CD4-positive, alpha-beta T cell (primary cell): ENCODE data around the gene CEP104. TPM values are rescaled to one million over a fixed set of nuclear protein-coding genes. Genes with fewer than 3 reads are reported as not detected.

Experiments
- ATAC-seq: fragments of 200-7000 bp; cut with Tn5 transposase; one replicate; pipeline ENCODE4 v1.10.0; 2022; ENCODE audit warnings: mild to moderate bottlenecking; ENCODE audit not compliant: poor library complexity
- CTCF ChIA-PET: fragments of 350-600 bp; sonication (Branson Sonifier 250); formaldehyde crosslinking; loops from one replicate; lab custom pipeline; 2021; ENCODE audit warnings: antibody characterized with exemption, inconsistent platforms; lab: Charles Lee
- POLR2A ChIA-PET: fragments of 350-600 bp; sonication (Branson Sonifier 250); formaldehyde crosslinking; loops from one replicate; lab custom pipeline; 2021; ENCODE audit warnings: antibody characterized with exemption, inconsistent platforms; lab: Charles Lee
- DNase-seq, 14 experiments: peaks; one replicate each; pipeline ENCODE4 v3.0.0-alpha.2; 2013 to 2020; ENCODE audit warnings: mixed read lengths in 2 of 14
- H3K27ac ChIP-seq, 2 donors: one replicate each; pipeline versions ENCODE4 v1.5.1 to v1.7.0; 2013; ENCODE audit warnings: low read length in 2 of 2, low read depth in 1 of 2, mild to moderate bottlenecking in 1 of 2
- H3K27me3 ChIP-seq, 2 experiments: 1 replicate in 1 of 2; 2 replicates in 1 of 2; pipeline versions ENCODE4 v1.6.1 to v1.7.0; 2013; ENCODE audit warnings: low read length in 2 of 2, control low read depth in 1 of 2, mild to moderate bottlenecking in 1 of 2, moderate library complexity in 1 of 2; ENCODE audit not compliant: insufficient read depth in 2 of 2, control insufficient read depth in 1 of 2
- H3K36me3 ChIP-seq: one replicate; pipeline ENCODE4 v1.6.1; 2013; ENCODE audit warnings: low read length, control low read depth; ENCODE audit not compliant: insufficient read depth
- H3K4me1 ChIP-seq: one replicate; pipeline ENCODE4 v1.6.1; 2013; ENCODE audit warnings: low read length, control low read depth; ENCODE audit not compliant: insufficient read depth
- H3K4me3 ChIP-seq: one replicate; pipeline ENCODE4 v1.5.1; 2013; ENCODE audit warnings: mild to moderate bottlenecking, low read length, moderate library complexity
- H3K9me3 ChIP-seq, 2 experiments: 1 replicate in 1 of 2; 2 replicates in 1 of 2; pipeline versions ENCODE4 v1.6.1 to v1.7.0; 2013; ENCODE audit warnings: low read length in 2 of 2, mild to moderate bottlenecking in 2 of 2, control low read depth in 1 of 2, moderate library complexity in 1 of 2; ENCODE audit not compliant: control insufficient read depth in 1 of 2, insufficient read depth in 1 of 2
- H3K27ac Mint-ChIP-seq: one replicate; pipeline ENCODE4 v1.8.0; 2020; ENCODE audit warnings: mixed read lengths
- H3K27me3 Mint-ChIP-seq: one replicate; pipeline ENCODE4 v1.8.0; 2021; ENCODE audit warnings: mixed read lengths
- H3K36me3 Mint-ChIP-seq: one replicate; pipeline ENCODE4 v1.8.0; 2021; ENCODE audit warnings: low read depth, mixed read lengths
- H3K4me1 Mint-ChIP-seq: one replicate; pipeline ENCODE4 v1.8.0; 2021; ENCODE audit warnings: low read depth, mixed read lengths
- H3K4me3 Mint-ChIP-seq: one replicate; pipeline ENCODE4 v1.8.0; 2020; ENCODE audit warnings: mild to moderate bottlenecking, mixed read lengths
- H3K9me3 Mint-ChIP-seq: one replicate; pipeline ENCODE4 v1.8.0; 2020; ENCODE audit warnings: mixed read lengths
- CTCF ChIP-seq: fragments of 200-600 bp; IDR thresholded peaks from one replicate; pipeline ENCODE4 v1.8.0; 2022; ENCODE audit warnings: antibody characterized with exemption, mild to moderate bottlenecking
- intact Hi-C, 2 experiments: fragments of 100-400 bp; cut with DNase I in 1 of 2; cut with micrococcal nuclease in 1 of 2; formaldehyde crosslinking; loops; one replicate each; pipeline versions ENCODE4 v1.15.1 to v1.9.0; 2023 to 2025; cut with DNase I, micrococcal nuclease
- total RNA-seq, 174 experiments: library from RNA in 2 of 174; stranded (reverse) in 2 of 174; gene quantifications; one replicate each; pipeline ENCODE4 v1.2.3 and lab custom pipeline; 2021 to 2026

Gene CEP104
- total RNA-seq, 2 experiments from 2014 or later, result 16.6 to 20.5 TPM

- no peaks in the 10 kb centered on the region for H3K9me3 ChIP-seq
- Mint-ChIP-seq H3K9me3 (no peaks in the 10 kb centered on the region), H3K36me3 (peaks cover 47% of the 10 kb centered on the region), H3K27ac (no peak overlapping the region), H3K4me1 (peaks cover 38% of the 10 kb centered on the region), H3K4me3 (no peak overlapping the region), H3K27me3 (no peaks in the 10 kb centered on the region)
- no peak for TF ChIP-seq CTCF
- ATAC-seq (no peak), DNase-seq (no peak)
- H3K27ac ChIP-seq, result no peak overlapping the region
- peaks cover 63% of the 10 kb centered on the region for H3K4me1 ChIP-seq
- no peaks in the 10 kb centered on the region for H3K27me3 ChIP-seq
- ChIA-PET CTCF (no interaction called here), POLR2A (no interaction called here)
- intact Hi-C loops, result no loop called here
- no peak overlapping the region for H3K4me3 ChIP-seq
- peaks cover 38% of the 10 kb centered on the region for H3K36me3 ChIP-seq
These were observed 66.5 kb downstream of the CEP104 start for GRCh38 chr1:3790500-3790923.

GRCh38 chr1:3789421-3790300 lies 67.3 kb downstream of the CEP104 start:
- no peak for DNase-seq
- Mint-ChIP-seq H3K9me3 (no peaks in the 10 kb centered on the region), H3K4me1 (peaks cover 30% of the 10 kb centered on the region), H3K27ac (no peak overlapping the region), H3K36me3 (peaks cover 55% of the 10 kb centered on the region), H3K4me3 (no peak overlapping the region), H3K27me3 (no peaks in the 10 kb centered on the region)
- peaks cover 46% of the 10 kb centered on the region for H3K36me3 ChIP-seq
- H3K4me1 ChIP-seq, result peaks cover 55% of the 10 kb centered on the region
- POLR2A ChIA-PET, result no interaction called here
- H3K4me3 ChIP-seq, result no peak overlapping the region
- no peak overlapping the region for H3K27ac ChIP-seq
- no peaks in the 10 kb centered on the region for H3K9me3 ChIP-seq
- TF ChIP-seq CTCF, result no peak
- no peak for ATAC-seq
- H3K27me3 ChIP-seq, result no peaks in the 10 kb centered on the region
- intact Hi-C loops, result no loop called here
- CTCF ChIA-PET, result no interaction called here

GRCh38 chr1:3788756-3789420 lies 68.1 kb downstream of the CEP104 start:
- DNase-seq (no peak), ATAC-seq (no peak)
- no peak overlapping the region for H3K4me3 ChIP-seq
- H3K4me3 Mint-ChIP-seq, result no peak overlapping the region
- H3K9me3 ChIP-seq, result no peaks in the 10 kb centered on the region
- peaks cover 26% of the 10 kb centered on the region for H3K4me1 Mint-ChIP-seq
- H3K27me3 Mint-ChIP-seq, result no peaks in the 10 kb centered on the region
- POLR2A ChIA-PET, result no interaction called here
- TF ChIP-seq CTCF, result no peak
- intact Hi-C loops, result no loop called here
- CTCF ChIA-PET, result no interaction called here
- H3K9me3 Mint-ChIP-seq, result no peaks in the 10 kb centered on the region
- H3K36me3 Mint-ChIP-seq, result peaks cover 63% of the 10 kb centered on the region
- H3K27me3 ChIP-seq, result no peaks in the 10 kb centered on the region
- no peak overlapping the region for H3K27ac Mint-ChIP-seq
- no peak overlapping the region for H3K27ac ChIP-seq
- peaks cover 54% of the 10 kb centered on the region for H3K36me3 ChIP-seq
- peaks cover 47% of the 10 kb centered on the region for H3K4me1 ChIP-seq
